MCF 10A (cell line): ENCODE data around the gene KCNJ6. TPM values are rescaled to one million over a fixed set of nuclear protein-coding genes. Genes with fewer than 3 reads are reported as not detected.

Experiments used
- BruUV-seq: library from RNA; stranded (reverse); fragments of 400-500 nt; replicated peaks from 2 replicates; lab custom pipeline; 2021; lab: Mats Ljungman, UMichigan
- CTCF ChIA-PET: fragments of 300-600 bp; sonication (Branson Sonifier 250); formaldehyde crosslinking; extraction: SDS; loops from one replicate; lab custom pipeline; 2021; ENCODE audit warnings: antibody characterized with exemption, inconsistent platforms; lab: Yijun Ruan, JAX
- POLR2A ChIA-PET: fragments of 300-600, 350-650 bp; sonication (Branson Sonifier 250); formaldehyde crosslinking; extraction: SDS; loops from one replicate; lab custom pipeline; 2020; ENCODE audit warnings: antibody characterized with exemption, inconsistent platforms; lab: Yijun Ruan, JAX
- DNase-seq: peaks from one replicate; pipeline ENCODE4 v3.0.0-alpha.2; 2018; ENCODE audit not compliant: unreplicated experiment
- H3K27ac Mint-ChIP-seq: one replicate; pipeline ENCODE4 v1.8.0; 2022; ENCODE audit warnings: mild to moderate bottlenecking, low read depth, mixed read lengths; ENCODE audit not compliant: unreplicated experiment
- H3K27me3 Mint-ChIP-seq: one replicate; pipeline ENCODE4 v1.8.0; 2022; ENCODE audit warnings: mixed read lengths; ENCODE audit not compliant: insufficient read depth, unreplicated experiment
- H3K36me3 Mint-ChIP-seq: one replicate; pipeline ENCODE4 v1.8.0; 2022; ENCODE audit warnings: mild to moderate bottlenecking, moderate library complexity, mixed read lengths; ENCODE audit not compliant: insufficient read depth, unreplicated experiment
- H3K4me1 Mint-ChIP-seq: one replicate; pipeline ENCODE4 v1.8.0; 2022; ENCODE audit warnings: mixed read lengths; ENCODE audit not compliant: insufficient read depth, unreplicated experiment
- H3K4me3 Mint-ChIP-seq: one replicate; pipeline ENCODE4 v1.8.0; 2022; ENCODE audit warnings: mild to moderate bottlenecking, moderate library complexity, mixed read lengths; ENCODE audit not compliant: unreplicated experiment
- H3K9me3 Mint-ChIP-seq: one replicate; pipeline ENCODE4 v1.8.0; 2022; ENCODE audit warnings: mixed read lengths; ENCODE audit not compliant: unreplicated experiment
- CTCF ChIP-seq: fragments of 200-600 bp; IDR thresholded peaks from one replicate; pipeline ENCODE4 v1.8.0; 2022; ENCODE audit warnings: antibody characterized with exemption, mild to moderate bottlenecking; ENCODE audit not compliant: unreplicated experiment
- intact Hi-C: fragments of 100-400 bp; cut with micrococcal nuclease; formaldehyde crosslinking; loops from 2 replicates; pipeline ENCODE4 v1.14.1; 2022
- total RNA-seq: library from RNA; stranded (reverse); gene quantifications from 2 replicates; pipeline ENCODE4 v1.2.3, GENCODE V29; 2022

The KCNJ6 gene
- total RNA-seq, 1 experiment from 2014 or later = 0.28 TPM

GRCh38 chr21:37603129-37603528 lies 313.1 kb downstream of the KCNJ6 start:
- H3K27ac Mint-ChIP-seq = no peak overlapping the region
- peaks cover 46% of the 10 kb centered on the region for H3K27me3 Mint-ChIP-seq
- ChIA-PET POLR2A (no interaction called here), CTCF (interaction anchor here (1.0 to 2.2 kb wide), 2 partner anchors 17 to 1218 kb away, joined by 5 to 9 read pairs; partner anchors contain the start of gene CHAF1B)
- no peak for TF ChIP-seq CTCF
- no peak for DNase-seq
- peaks cover 8% of the 10 kb centered on the region for H3K9me3 Mint-ChIP-seq
- H3K36me3 Mint-ChIP-seq = no peaks in the 10 kb centered on the region
- BruUV-seq = no TSS peak
- H3K4me1 Mint-ChIP-seq = peaks cover 6% of the 10 kb centered on the region
- intact Hi-C loops = no loop called here
- no peak overlapping the region for H3K4me3 Mint-ChIP-seq

GRCh38 chr21:37601915-37602314 lies 314.3 kb downstream of the KCNJ6 start:
- POLR2A ChIA-PET = no interaction called here
- TF ChIP-seq CTCF = no peak
- Mint-ChIP-seq H3K27me3 (peaks cover 36% of the 10 kb centered on the region), H3K27ac (no peak overlapping the region), H3K9me3 (peaks cover 8% of the 10 kb centered on the region), H3K4me1 (peaks cover 3% of the 10 kb centered on the region), H3K4me3 (no peak overlapping the region), H3K36me3 (no peaks in the 10 kb centered on the region)
- intact Hi-C loops = no loop called here
- BruUV-seq = no TSS peak
- no peak for DNase-seq
- CTCF ChIA-PET = interaction anchor here (0.6 to 2.2 kb wide), 2 partner anchors 18 to 74 kb away, joined by 4 to 9 read pairs; no protein-coding TSS in a partner anchor

GRCh38 chr21:37601027-37601426 lies 315.2 kb downstream of the KCNJ6 start:
- ChIA-PET POLR2A (no interaction called here), CTCF (no interaction called here)
- Mint-ChIP-seq H3K4me1 (no peaks in the 10 kb centered on the region), H3K27ac (no peak overlapping the region), H3K36me3 (no peaks in the 10 kb centered on the region), H3K27me3 (peaks cover 27% of the 10 kb centered on the region), H3K4me3 (no peak overlapping the region), H3K9me3 (peaks cover 8% of the 10 kb centered on the region)
- no peak for TF ChIP-seq CTCF
- no TSS peak for BruUV-seq
- intact Hi-C loops = no loop called here
- no peak for DNase-seq

GRCh38 chr21:37595944-37596343 lies 320.3 kb downstream of the KCNJ6 start:
- Mint-ChIP-seq H3K9me3 (peaks cover 2% of the 10 kb centered on the region), H3K27me3 (peaks cover 7% of the 10 kb centered on the region), H3K4me3 (no peak overlapping the region), H3K27ac (no peak overlapping the region), H3K36me3 (no peaks in the 10 kb centered on the region), H3K4me1 (no peaks in the 10 kb centered on the region)
- no peak for DNase-seq
- POLR2A ChIA-PET = no interaction called here
- no TSS peak for BruUV-seq
- intact Hi-C loops = no loop called here
- CTCF ChIA-PET = interaction anchor here (0.6 kb wide), 1 partner anchor 503 kb away, joined by 3 read pairs; no protein-coding TSS in a partner anchor
- TF ChIP-seq CTCF = no peak
